HCT116 (cell line): ENCODE data around the gene TJP2.

Experiments
- SIN3A ChIP-seq: IDR thresholded peaks from 2 replicates; pipeline ENCODE4 v1.6.1; 2012; ENCODE audit warnings: low read depth
- TF ChIP-seq, protein P1 (sequence below), 3 experiments: fragments of 200-600 bp in 1 of 3; sonication (generic) in 1 of 3; IDR thresholded peaks in 2 of 3; conservative IDR thresholded peaks in 1 of 3; 2 replicates each; pipeline ENCODE4 v1.5.1; 2012 to 2017; ENCODE audit warnings: low read depth in 2 of 3, low read length in 2 of 3, antibody characterized with exemption in 1 of 3, borderline replicate concordance in 1 of 3, control low read depth in 1 of 3, mild to moderate bottlenecking in 1 of 3, mixed read lengths in 1 of 3, mixed run types in 1 of 3, moderate library complexity in 1 of 3; ENCODE audit not compliant: insufficient read depth in 1 of 3

DNA sequence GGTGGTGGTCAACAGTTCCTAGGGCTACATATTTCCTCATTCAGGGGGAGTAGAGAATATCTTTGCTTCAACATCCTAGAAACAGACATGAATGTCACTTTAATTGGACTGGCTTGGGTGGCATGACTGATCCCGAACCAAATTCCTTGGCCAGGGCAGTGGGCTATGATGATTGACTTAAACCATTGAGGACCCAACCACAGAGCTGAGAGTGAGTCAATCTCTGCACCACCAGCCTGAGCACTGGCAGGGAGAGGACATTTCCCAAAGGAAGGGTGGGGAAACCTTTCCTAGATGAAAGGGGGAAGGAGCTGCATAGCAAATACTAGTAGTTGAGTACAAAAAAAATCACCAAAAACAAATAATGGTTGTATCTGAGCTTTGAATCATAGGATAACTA lies 98.1 kb downstream of the TJP2 start:
- TF ChIP-seq, protein P1, sequence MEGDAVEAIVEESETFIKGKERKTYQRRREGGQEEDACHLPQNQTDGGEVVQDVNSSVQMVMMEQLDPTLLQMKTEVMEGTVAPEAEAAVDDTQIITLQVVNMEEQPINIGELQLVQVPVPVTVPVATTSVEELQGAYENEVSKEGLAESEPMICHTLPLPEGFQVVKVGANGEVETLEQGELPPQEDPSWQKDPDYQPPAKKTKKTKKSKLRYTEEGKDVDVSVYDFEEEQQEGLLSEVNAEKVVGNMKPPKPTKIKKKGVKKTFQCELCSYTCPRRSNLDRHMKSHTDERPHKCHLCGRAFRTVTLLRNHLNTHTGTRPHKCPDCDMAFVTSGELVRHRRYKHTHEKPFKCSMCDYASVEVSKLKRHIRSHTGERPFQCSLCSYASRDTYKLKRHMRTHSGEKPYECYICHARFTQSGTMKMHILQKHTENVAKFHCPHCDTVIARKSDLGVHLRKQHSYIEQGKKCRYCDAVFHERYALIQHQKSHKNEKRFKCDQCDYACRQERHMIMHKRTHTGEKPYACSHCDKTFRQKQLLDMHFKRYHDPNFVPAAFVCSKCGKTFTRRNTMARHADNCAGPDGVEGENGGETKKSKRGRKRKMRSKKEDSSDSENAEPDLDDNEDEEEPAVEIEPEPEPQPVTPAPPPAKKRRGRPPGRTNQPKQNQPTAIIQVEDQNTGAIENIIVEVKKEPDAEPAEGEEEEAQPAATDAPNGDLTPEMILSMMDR (IDR thresholded peaks at IDR 0.05 in 2 of 3, conservative IDR thresholded peaks at IDR 0.05 in 1 of 3; ENCODE audit: borderline replicate concordance in 1 of 3, insufficient read depth in 1 of 3, low read depth in 2 of 3, low read length in 2 of 3), result no peak
- TF ChIP-seq SIN3A, result no peak
